Measurements from ENCODE around the gene ATP13A1.
"Not testable (repeated sequence)": the region's sequence is repeated elsewhere in the genome, so short reads cannot be mapped to it uniquely, and the experiment has no call there.

Gene ATP13A1

GRCh38 chr19:19618219-19619051, 45.0 kb downstream of the ATP13A1 start, which contains the start of gene PBX4:
Gene PBX4, minus strand, starts transcription at chr19:19618687. Its CDS starts 58 bp downstream, at chr19:19618629.
- TF ChIP-seq YY1 (IDR thresholded peaks at IDR 0.05; ENCODE audit: insufficient read depth, insufficient read length) = no peak
- no peaks in the 10 kb centered on the region for H3K9me3 ChIP-seq (ENCODE audit: insufficient read depth, low read length)
- peak; percentile 93 for DNase-seq (ENCODE audit: low read depth, low spot score)
- H3K27me3 ChIP-seq (ENCODE audit: insufficient read depth, insufficient read length) = no peaks in the 10 kb centered on the region
- peaks cover 3% of the 10 kb centered on the region for H3K4me1 ChIP-seq (ENCODE audit: insufficient read depth, insufficient read length)
- peak within 1 kb of the TSS; percentile 83 for H3K4me3 ChIP-seq (ENCODE audit: insufficient read length, low read depth)
- peaks cover 16% of the 10 kb centered on the region for H3K36me3 ChIP-seq (ENCODE audit: insufficient read depth, insufficient read length, low read length)
- H3K9ac ChIP-seq (ENCODE audit: insufficient read length, low read depth) = peak within 1 kb of the TSS; percentile 85

GRCh38 chr19:19615086-19615485, 48.4 kb downstream of the ATP13A1 start:
- DNase-seq (ENCODE audit: low read depth, low spot score) = no peak

GRCh38 chr19:19613506-19613905, 50.0 kb downstream of the ATP13A1 start:
- Histone ChIP-seq H3K9ac (ENCODE audit: insufficient read length, low read depth) (peak overlapping the region; percentile 27), H3K9me3 (ENCODE audit: insufficient read depth, low read length) (no peaks in the 10 kb centered on the region), H3K27me3 (ENCODE audit: insufficient read depth, insufficient read length) (no peaks in the 10 kb centered on the region), H3K4me1 (ENCODE audit: insufficient read depth, insufficient read length) (peaks cover 7% of the 10 kb centered on the region), H3K36me3 (ENCODE audit: insufficient read depth, insufficient read length, low read length) (peaks cover 10% of the 10 kb centered on the region), H3K4me3 (ENCODE audit: insufficient read length, low read depth) (no peak overlapping the region)
- no peak for DNase-seq (ENCODE audit: low read depth, low spot score)
- TF ChIP-seq YY1 (IDR thresholded peaks at IDR 0.05; ENCODE audit: insufficient read depth, insufficient read length) (no peak), SUZ12 (IDR thresholded peaks at IDR 0.05; ENCODE audit: extremely low read depth, insufficient read depth, insufficient read length) (no peak), ZNF274 (IDR thresholded peaks at IDR 0.05; ENCODE audit: low read depth, low read length) (no peak)

More at GRCh38 chr19:19615086-19615485, 48.4 kb downstream of the ATP13A1 start:
- Histone ChIP-seq H3K4me1 (ENCODE audit: insufficient read depth, insufficient read length) (peaks cover 3% of the 10 kb centered on the region), H3K9ac (ENCODE audit: insufficient read length, low read depth) (no peak overlapping the region), H3K9me3 (ENCODE audit: insufficient read depth, low read length) (no peaks in the 10 kb centered on the region), H3K27me3 (ENCODE audit: insufficient read depth, insufficient read length) (no peaks in the 10 kb centered on the region), H3K4me3 (ENCODE audit: insufficient read length, low read depth) (no peak overlapping the region), H3K36me3 (ENCODE audit: insufficient read depth, insufficient read length, low read length) (no peaks in the 10 kb centered on the region)
- TF ChIP-seq YY1 (IDR thresholded peaks at IDR 0.05; ENCODE audit: insufficient read depth, insufficient read length) (no peak), ZNF274 (IDR thresholded peaks at IDR 0.05; ENCODE audit: low read depth, low read length) (no peak), SUZ12 (IDR thresholded peaks at IDR 0.05; ENCODE audit: extremely low read depth, insufficient read depth, insufficient read length) (no peak)

- peaks cover 13% of the 10 kb centered on the region for H3K36me3 ChIP-seq (ENCODE audit: insufficient read depth, insufficient read length, low read length)
- no peak overlapping the region for H3K4me3 ChIP-seq (ENCODE audit: insufficient read length, low read depth)
- H3K9ac ChIP-seq (ENCODE audit: insufficient read length, low read depth) = no peak overlapping the region
- no peak for DNase-seq (ENCODE audit: low read depth, low spot score)
- no peak for TF ChIP-seq SUZ12 (IDR thresholded peaks at IDR 0.05; ENCODE audit: extremely low read depth, insufficient read depth, insufficient read length)
- no peak for TF ChIP-seq YY1 (IDR thresholded peaks at IDR 0.05; ENCODE audit: insufficient read depth, insufficient read length)
- no peak for TF ChIP-seq ZNF274 (IDR thresholded peaks at IDR 0.05; ENCODE audit: low read depth, low read length)
- no peaks in the 10 kb centered on the region for H3K9me3 ChIP-seq (ENCODE audit: insufficient read depth, low read length)
- no peaks in the 10 kb centered on the region for H3K27me3 ChIP-seq (ENCODE audit: insufficient read depth, insufficient read length)
- peaks cover 11% of the 10 kb centered on the region for H3K4me1 ChIP-seq (ENCODE audit: insufficient read depth, insufficient read length)
Observed at GRCh38 chr19:19610376-19611202, 52.9 kb downstream of the ATP13A1 start.

GRCh38 chr19:19606686-19607085, 56.8 kb downstream of the ATP13A1 start:
- H3K36me3 ChIP-seq (ENCODE audit: insufficient read depth, insufficient read length, low read length) = peaks cover 14% of the 10 kb centered on the region
- H3K27me3 ChIP-seq (ENCODE audit: insufficient read depth, insufficient read length); H3K4me3 ChIP-seq (ENCODE audit: insufficient read length, low read depth); H3K9ac ChIP-seq (ENCODE audit: insufficient read length, low read depth); H3K9me3 ChIP-seq (ENCODE audit: insufficient read depth, low read length); DNase-seq (ENCODE audit: low read depth, low spot score): not testable (repeated sequence)
- H3K4me1 ChIP-seq (ENCODE audit: insufficient read depth, insufficient read length) = peaks cover 14% of the 10 kb centered on the region

- Histone ChIP-seq H3K4me1 (ENCODE audit: insufficient read depth, insufficient read length) (peaks cover 14% of the 10 kb centered on the region), H3K9me3 (ENCODE audit: insufficient read depth, low read length) (no peaks in the 10 kb centered on the region), H3K4me3 (ENCODE audit: insufficient read length, low read depth) (no peak overlapping the region), H3K27me3 (ENCODE audit: insufficient read depth, insufficient read length) (no peaks in the 10 kb centered on the region), H3K36me3 (ENCODE audit: insufficient read depth, insufficient read length, low read length) (peaks cover 17% of the 10 kb centered on the region), H3K9ac (ENCODE audit: insufficient read length, low read depth) (no peak overlapping the region)
- DNase-seq (ENCODE audit: low read depth, low spot score) = no peak
- TF ChIP-seq SUZ12 (IDR thresholded peaks at IDR 0.05; ENCODE audit: extremely low read depth, insufficient read depth, insufficient read length) = no peak
- no peak for TF ChIP-seq YY1 (IDR thresholded peaks at IDR 0.05; ENCODE audit: insufficient read depth, insufficient read length)
- TF ChIP-seq ZNF274 (IDR thresholded peaks at IDR 0.05; ENCODE audit: low read depth, low read length) = no peak
Observed at GRCh38 chr19:19606021-19606420, 57.5 kb downstream of the ATP13A1 start.

- Histone ChIP-seq H3K9me3 (ENCODE audit: insufficient read depth, low read length) (no peaks in the 10 kb centered on the region), H3K9ac (ENCODE audit: insufficient read length, low read depth) (no peak overlapping the region), H3K4me3 (ENCODE audit: insufficient read length, low read depth) (no peak overlapping the region), H3K36me3 (ENCODE audit: insufficient read depth, insufficient read length, low read length) (peaks cover 20% of the 10 kb centered on the region), H3K27me3 (ENCODE audit: insufficient read depth, insufficient read length) (no peaks in the 10 kb centered on the region), H3K4me1 (ENCODE audit: insufficient read depth, insufficient read length) (peaks cover 7% of the 10 kb centered on the region)
- no peak for TF ChIP-seq YY1 (IDR thresholded peaks at IDR 0.05; ENCODE audit: insufficient read depth, insufficient read length)
- DNase-seq (ENCODE audit: low read depth, low spot score) = no peak
Observed at GRCh38 chr19:19602713-19603324, 60.7 kb downstream of the ATP13A1 start.

All from NT2/D1 (cell line).